ENCODE measurements around the gene ANKS1B.

DNA sequence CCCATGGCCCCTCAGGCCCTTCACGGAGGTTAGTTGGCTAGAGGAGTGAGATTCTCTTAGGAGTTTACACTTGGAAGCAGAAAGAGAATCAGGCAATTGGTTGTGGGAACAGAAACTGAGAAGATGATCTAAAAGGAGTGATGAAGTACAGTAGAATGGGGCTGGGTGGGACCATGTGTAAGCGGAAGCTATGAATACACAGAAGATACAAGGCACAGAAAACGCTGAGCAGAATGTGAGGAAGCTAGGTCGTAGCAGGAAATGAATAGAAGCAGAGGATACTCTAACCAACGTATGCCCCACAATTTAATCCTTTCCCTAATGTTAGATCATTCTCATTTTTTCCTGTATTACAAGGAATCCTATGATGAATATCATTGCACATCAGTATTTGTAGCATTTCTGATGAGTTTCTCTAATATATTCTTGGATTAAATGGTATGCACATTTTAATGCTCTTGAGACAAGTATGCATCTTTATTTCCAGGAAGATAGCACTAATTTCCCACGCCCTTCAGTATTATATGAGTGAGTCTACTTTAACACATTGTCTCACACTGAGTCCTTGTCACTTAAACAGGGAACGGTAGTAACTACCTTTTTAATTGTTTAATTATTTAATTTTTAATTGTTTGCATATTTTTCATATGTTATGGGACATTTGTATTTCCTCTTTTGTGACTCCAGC is 1066.4 kb downstream of the ANKS1B start:
- no peak for TF ChIP-seq ESRRA (CRISPR knock-in tag; IDR thresholded peaks at IDR 0.05; ENCODE audit: borderline replicate concordance)
- no peak for TF ChIP-seq PREB (CRISPR knock-in tag; IDR thresholded peaks at IDR 0.05; ENCODE audit: borderline replicate concordance)
- TF ChIP-seq JUN (CRISPR knock-in tag; IDR thresholded peaks at IDR 0.05) = no peak
- TF ChIP-seq CREB1 (CRISPR knock-in tag; IDR thresholded peaks at IDR 0.05) = no peak
- TF ChIP-seq ZNF121 (CRISPR knock-in tag; IDR thresholded peaks at IDR 0.05) = no peak
- no peak for TF ChIP-seq USF2 (CRISPR knock-in tag; IDR thresholded peaks at IDR 0.05)
- TF ChIP-seq, protein P1, sequence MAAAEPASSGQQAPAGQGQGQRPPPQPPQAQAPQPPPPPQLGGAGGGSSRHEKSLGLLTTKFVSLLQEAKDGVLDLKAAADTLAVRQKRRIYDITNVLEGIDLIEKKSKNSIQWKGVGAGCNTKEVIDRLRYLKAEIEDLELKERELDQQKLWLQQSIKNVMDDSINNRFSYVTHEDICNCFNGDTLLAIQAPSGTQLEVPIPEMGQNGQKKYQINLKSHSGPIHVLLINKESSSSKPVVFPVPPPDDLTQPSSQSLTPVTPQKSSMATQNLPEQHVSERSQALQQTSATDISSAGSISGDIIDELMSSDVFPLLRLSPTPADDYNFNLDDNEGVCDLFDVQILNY (CRISPR knock-in tag; IDR thresholded peaks at IDR 0.05) = no peak
- no peak for TF ChIP-seq ZNF138 (CRISPR knock-in tag; conservative IDR thresholded peaks at IDR 0.05)
- TF ChIP-seq, protein P2, sequence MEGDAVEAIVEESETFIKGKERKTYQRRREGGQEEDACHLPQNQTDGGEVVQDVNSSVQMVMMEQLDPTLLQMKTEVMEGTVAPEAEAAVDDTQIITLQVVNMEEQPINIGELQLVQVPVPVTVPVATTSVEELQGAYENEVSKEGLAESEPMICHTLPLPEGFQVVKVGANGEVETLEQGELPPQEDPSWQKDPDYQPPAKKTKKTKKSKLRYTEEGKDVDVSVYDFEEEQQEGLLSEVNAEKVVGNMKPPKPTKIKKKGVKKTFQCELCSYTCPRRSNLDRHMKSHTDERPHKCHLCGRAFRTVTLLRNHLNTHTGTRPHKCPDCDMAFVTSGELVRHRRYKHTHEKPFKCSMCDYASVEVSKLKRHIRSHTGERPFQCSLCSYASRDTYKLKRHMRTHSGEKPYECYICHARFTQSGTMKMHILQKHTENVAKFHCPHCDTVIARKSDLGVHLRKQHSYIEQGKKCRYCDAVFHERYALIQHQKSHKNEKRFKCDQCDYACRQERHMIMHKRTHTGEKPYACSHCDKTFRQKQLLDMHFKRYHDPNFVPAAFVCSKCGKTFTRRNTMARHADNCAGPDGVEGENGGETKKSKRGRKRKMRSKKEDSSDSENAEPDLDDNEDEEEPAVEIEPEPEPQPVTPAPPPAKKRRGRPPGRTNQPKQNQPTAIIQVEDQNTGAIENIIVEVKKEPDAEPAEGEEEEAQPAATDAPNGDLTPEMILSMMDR (IDR thresholded peaks at IDR 0.05) = no peak
- no peak for TF ChIP-seq NR3C1 (CRISPR knock-in tag; conservative IDR thresholded peaks at IDR 0.05; ENCODE audit: low read depth)
- TF ChIP-seq, protein P3, sequence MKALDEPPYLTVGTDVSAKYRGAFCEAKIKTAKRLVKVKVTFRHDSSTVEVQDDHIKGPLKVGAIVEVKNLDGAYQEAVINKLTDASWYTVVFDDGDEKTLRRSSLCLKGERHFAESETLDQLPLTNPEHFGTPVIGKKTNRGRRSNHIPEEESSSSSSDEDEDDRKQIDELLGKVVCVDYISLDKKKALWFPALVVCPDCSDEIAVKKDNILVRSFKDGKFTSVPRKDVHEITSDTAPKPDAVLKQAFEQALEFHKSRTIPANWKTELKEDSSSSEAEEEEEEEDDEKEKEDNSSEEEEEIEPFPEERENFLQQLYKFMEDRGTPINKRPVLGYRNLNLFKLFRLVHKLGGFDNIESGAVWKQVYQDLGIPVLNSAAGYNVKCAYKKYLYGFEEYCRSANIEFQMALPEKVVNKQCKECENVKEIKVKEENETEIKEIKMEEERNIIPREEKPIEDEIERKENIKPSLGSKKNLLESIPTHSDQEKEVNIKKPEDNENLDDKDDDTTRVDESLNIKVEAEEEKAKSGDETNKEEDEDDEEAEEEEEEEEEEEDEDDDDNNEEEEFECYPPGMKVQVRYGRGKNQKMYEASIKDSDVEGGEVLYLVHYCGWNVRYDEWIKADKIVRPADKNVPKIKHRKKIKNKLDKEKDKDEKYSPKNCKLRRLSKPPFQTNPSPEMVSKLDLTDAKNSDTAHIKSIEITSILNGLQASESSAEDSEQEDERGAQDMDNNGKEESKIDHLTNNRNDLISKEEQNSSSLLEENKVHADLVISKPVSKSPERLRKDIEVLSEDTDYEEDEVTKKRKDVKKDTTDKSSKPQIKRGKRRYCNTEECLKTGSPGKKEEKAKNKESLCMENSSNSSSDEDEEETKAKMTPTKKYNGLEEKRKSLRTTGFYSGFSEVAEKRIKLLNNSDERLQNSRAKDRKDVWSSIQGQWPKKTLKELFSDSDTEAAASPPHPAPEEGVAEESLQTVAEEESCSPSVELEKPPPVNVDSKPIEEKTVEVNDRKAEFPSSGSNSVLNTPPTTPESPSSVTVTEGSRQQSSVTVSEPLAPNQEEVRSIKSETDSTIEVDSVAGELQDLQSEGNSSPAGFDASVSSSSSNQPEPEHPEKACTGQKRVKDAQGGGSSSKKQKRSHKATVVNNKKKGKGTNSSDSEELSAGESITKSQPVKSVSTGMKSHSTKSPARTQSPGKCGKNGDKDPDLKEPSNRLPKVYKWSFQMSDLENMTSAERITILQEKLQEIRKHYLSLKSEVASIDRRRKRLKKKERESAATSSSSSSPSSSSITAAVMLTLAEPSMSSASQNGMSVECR (CRISPR knock-in tag; IDR thresholded peaks at IDR 0.05; ENCODE audit: borderline replicate concordance) = no peak
- TF ChIP-seq MYBL2 (CRISPR knock-in tag; IDR thresholded peaks at IDR 0.05) = no peak
- no peak for TF ChIP-seq ZNF232 (CRISPR knock-in tag; IDR thresholded peaks at IDR 0.05)
